Peyer's patch (tissue), 4 donors: ENCODE measurements around the gene DGKE.

Experiments used
- POLR2A ChIP-seq, 2 donors: fragments of 450-650 bp; IDR thresholded peaks; one replicate each; pipeline ENCODE4 v1.5.1; 2017; ENCODE audit warnings: antibody characterized with exemption in 2 of 2, mild to moderate bottlenecking in 2 of 2, moderate library complexity in 2 of 2
- TF ChIP-seq, protein P1 (sequence below), 6 experiments: fragments of 450-650 bp in 4 of 6; fragments of 200-600 bp in 2 of 6; sonication (generic) in 1 of 6; IDR thresholded peaks; one replicate each; pipeline ENCODE4 v1.5.1; 2017 to 2019; ENCODE audit warnings: antibody characterized with exemption in 6 of 6, mild to moderate bottlenecking in 3 of 6, moderate library complexity in 1 of 6

DNA sequence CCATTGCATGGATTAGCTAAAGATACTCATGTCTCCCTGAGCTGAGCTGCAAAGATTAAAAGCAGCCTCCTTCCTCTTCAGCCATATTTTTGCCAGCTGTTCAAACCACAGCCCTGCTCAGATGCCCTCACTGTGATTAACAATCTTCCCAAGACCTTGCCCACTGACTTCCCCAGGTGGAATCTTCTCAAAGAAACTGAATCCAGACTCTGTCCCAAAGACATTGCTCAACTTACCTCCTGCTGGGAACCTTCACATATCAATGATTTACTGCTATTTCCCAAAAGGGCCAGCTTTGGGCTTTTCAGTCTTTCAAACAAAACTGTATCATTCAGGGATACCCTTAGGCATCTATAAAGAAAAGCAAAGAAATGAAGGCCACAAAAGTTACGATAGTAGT, 9.4 kb upstream of the DGKE start:
- TF ChIP-seq, protein P1, sequence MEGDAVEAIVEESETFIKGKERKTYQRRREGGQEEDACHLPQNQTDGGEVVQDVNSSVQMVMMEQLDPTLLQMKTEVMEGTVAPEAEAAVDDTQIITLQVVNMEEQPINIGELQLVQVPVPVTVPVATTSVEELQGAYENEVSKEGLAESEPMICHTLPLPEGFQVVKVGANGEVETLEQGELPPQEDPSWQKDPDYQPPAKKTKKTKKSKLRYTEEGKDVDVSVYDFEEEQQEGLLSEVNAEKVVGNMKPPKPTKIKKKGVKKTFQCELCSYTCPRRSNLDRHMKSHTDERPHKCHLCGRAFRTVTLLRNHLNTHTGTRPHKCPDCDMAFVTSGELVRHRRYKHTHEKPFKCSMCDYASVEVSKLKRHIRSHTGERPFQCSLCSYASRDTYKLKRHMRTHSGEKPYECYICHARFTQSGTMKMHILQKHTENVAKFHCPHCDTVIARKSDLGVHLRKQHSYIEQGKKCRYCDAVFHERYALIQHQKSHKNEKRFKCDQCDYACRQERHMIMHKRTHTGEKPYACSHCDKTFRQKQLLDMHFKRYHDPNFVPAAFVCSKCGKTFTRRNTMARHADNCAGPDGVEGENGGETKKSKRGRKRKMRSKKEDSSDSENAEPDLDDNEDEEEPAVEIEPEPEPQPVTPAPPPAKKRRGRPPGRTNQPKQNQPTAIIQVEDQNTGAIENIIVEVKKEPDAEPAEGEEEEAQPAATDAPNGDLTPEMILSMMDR (IDR thresholded peaks at IDR 0.05) = no peak
- TF ChIP-seq POLR2A (IDR thresholded peaks at IDR 0.05) = no peak
